Stimulated activated effector memory CD8-positive, alpha-beta T cell treated with anti-CD3 and anti-CD28 coated beads, Interleukin-12 subunit alpha, Interleukin-12 subunit beta, amount 100 ng/mL, for 72 hours (primary cell): Measurements from ENCODE around the gene PDE4C.
A peak's percentile ranks its signal among the peaks of the same experiment; 100 is the strongest.

Source experiments
- ATAC-seq: fragments of 150-1000 bp; cut with Tn5 transposase; 2 replicates; pipeline ENCODE4 v1.10.0; 2021
- DNase-seq, 2 donors: peaks; one replicate each; pipeline ENCODE4 v3.0.0; 2021 to 2022; ENCODE audit warnings: low spot score in 2 of 2
- H3K27ac Mint-ChIP-seq: one replicate; pipeline ENCODE4 v1.8.0; 2022; ENCODE audit warnings: mild to moderate bottlenecking, mixed read lengths
- H3K36me3 Mint-ChIP-seq: one replicate; pipeline ENCODE4 v1.8.0; 2022; ENCODE audit warnings: mild to moderate bottlenecking, mixed read lengths
- H3K4me1 Mint-ChIP-seq: one replicate; pipeline ENCODE4 v1.8.0; 2022; ENCODE audit warnings: mixed read lengths
- H3K4me3 Mint-ChIP-seq: one replicate; pipeline ENCODE4 v1.8.0; 2022; ENCODE audit warnings: mild to moderate bottlenecking, mixed read lengths
- H3K9me3 Mint-ChIP-seq: one replicate; pipeline ENCODE4 v1.8.0; 2022; ENCODE audit warnings: mixed read lengths

PDE4C gene

DNA sequence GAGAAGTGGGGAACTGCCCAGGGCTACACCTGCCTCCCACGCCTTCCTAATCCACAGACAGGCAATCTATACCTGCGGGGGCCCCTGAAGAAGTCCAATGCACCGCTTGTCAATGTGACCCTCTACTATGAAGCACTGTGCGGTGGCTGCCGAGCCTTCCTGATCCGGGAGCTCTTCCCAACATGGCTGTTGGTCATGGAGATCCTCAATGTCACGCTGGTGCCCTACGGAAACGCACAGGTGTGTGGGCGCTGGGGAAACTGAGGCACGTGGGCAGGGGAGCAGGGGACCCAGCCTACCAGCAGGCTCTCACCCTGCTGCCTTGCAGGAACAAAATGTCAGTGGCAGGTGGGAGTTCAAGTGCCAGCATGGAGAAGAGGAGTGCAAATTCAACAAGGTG, 51.3 kb downstream of the PDE4C start:
- Mint-ChIP-seq H3K36me3 (peaks cover 27% of the 10 kb centered on the region), H3K27ac (no peak overlapping the region), H3K9me3 (no peaks in the 10 kb centered on the region), H3K4me3 (peak overlapping the region; percentile 91), H3K4me1 (peaks cover 21% of the 10 kb centered on the region)
- ATAC-seq, result no peak
- DNase-seq, result no peak
